ENCODE results near the gene APOBEC3F. TPM values are rescaled to one million over a fixed set of nuclear protein-coding genes. Genes with fewer than 3 reads are reported as not detected.
A peak's percentile ranks its signal among the peaks of the same experiment; 100 is the strongest.

Gene APOBEC3F
- total and polyA plus RNA-seq, 10 of the 15 experiments (the other 5 are each of a cell fraction or from before 2014, with no cell fraction given): 7.4 to 29.1 (median 12.8) TPM

- TF ChIP-seq RELB (IDR thresholded peaks at IDR 0.05; ENCODE audit: low read depth): peak; percentile 45; the same call in 1 of the 2 replicates
- TF ChIP-seq CBFB (IDR thresholded peaks at IDR 0.05; ENCODE audit: low read depth): no peak
- TF ChIP-seq EZH2 (IDR thresholded peaks at IDR 0.05; ENCODE audit: borderline replicate concordance, control insufficient read depth, low read depth, low read length): no peak
- TF ChIP-seq CEBPB (IDR thresholded peaks at IDR 0.05; ENCODE audit: borderline replicate concordance in 1 of 2, low read depth in 2 of 2, low read length in 2 of 2): 0 out of 4 replicates have a peak, but pooled peaks of 1 of the 2 experiments have one; percentile 1
- peak; percentile 88 for TF ChIP-seq ZNF384 (IDR thresholded peaks at IDR 0.05; ENCODE audit: borderline replicate concordance, low read depth, low read length)
- TF ChIP-seq MXI1 (IDR thresholded peaks at IDR 0.05; ENCODE audit: low read depth, low read length): no peak
- peak in 1 of 2 experiments; percentile 57; a peak in 1 of 4 replicates for TF ChIP-seq BHLHE40 (IDR thresholded peaks at IDR 0.05; ENCODE audit: borderline replicate concordance in 1 of 2, low read depth in 2 of 2, low read length in 1 of 2)
- TF ChIP-seq ZNF274 (IDR thresholded peaks at IDR 0.05; ENCODE audit: insufficient read depth, insufficient read length): no peak
- TF ChIP-seq RAD21 (IDR thresholded peaks at IDR 0.05; ENCODE audit: insufficient read depth, low read depth, low read length): peak; percentile 74
These were observed 37.5 kb upstream of the APOBEC3F start (continued) for GRCh38 chr22:39003165-39003638.

DNA sequence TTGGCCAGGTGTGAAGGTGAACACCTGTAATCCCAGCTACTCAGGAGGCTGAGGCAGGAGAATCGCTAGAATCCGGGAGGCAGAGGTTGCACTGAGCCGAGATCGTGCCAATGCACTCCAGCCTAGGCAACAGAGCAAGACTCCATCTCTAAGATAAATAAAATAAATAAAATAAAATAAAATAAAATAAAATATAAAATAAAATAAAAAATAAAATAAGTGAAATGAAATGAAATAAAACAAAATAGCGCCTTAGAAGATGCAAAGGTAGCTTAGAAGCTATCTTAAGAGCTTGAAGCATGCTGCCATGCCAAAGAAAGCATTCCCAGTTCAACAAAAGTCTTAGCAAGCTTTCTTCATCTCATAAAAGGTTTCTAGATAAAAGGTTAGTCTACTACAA is 33.5 kb upstream of the APOBEC3F start:
- Histone ChIP-seq H3K36me3 (ENCODE audit: control insufficient read depth in 2 of 2, insufficient read depth in 2 of 2, low read length in 1 of 2) (no peaks in the 10 kb centered on the region), H3K27me3 (replicated peaks in 1 of 2; ENCODE audit: control insufficient read depth in 2 of 2, insufficient read depth in 2 of 2, low read length in 1 of 2) (no peaks in the 10 kb centered on the region), H4K20me1 (ENCODE audit: control insufficient read depth, insufficient read depth) (no peaks in the 10 kb centered on the region), H2AFZ (ENCODE audit: control insufficient read depth, low read depth, low read length) (no peak overlapping the region), H3K4me1 (ENCODE audit: control insufficient read depth, insufficient read depth, low read length) (peaks cover 7% of the 10 kb centered on the region), H3K4me2 (ENCODE audit: control insufficient read depth, insufficient read depth) (no peak overlapping the region), H3K27ac (ENCODE audit: control insufficient read depth, insufficient read depth) (no peak overlapping the region), H3K9ac (ENCODE audit: control insufficient read depth, insufficient read depth, low read length) (no peak overlapping the region), H3K9me3 (replicated peaks; ENCODE audit: control insufficient read depth, insufficient read depth, low read length) (no peaks in the 10 kb centered on the region), H3K4me3 (no peak overlapping the region), H3K79me2 (ENCODE audit: control insufficient read depth, insufficient read depth, low read length) (no peaks in the 10 kb centered on the region)
- POLR2A ChIA-PET: interaction anchor here (0.8 to 1.5 kb wide), 2 partner anchors 113 to 138 kb away, joined by 3 to 8 read pairs; no protein-coding TSS in a partner anchor
- WGBS (ENCODE audit: insufficient coverage, insufficient replicate concordance, low lambda C conversion rate, missing lambda C conversion rate): over 99% methylated on average over 5 of the region's 5 CpGs
- RAD21 ChIA-PET (ENCODE audit: unreplicated experiment): interaction anchor here (0.8 to 0.9 kb wide), 2 partner anchors 111 to 238 kb away, joined by 4 to 5 read pairs; no protein-coding TSS in a partner anchor
- in situ Hi-C loops (cut with MboI): loop anchor here (5.0 kb wide), 2 partner anchors 110 to 305 kb away; no protein-coding TSS in a partner anchor
- no peak for FAIRE-seq
- no peak for DNase-seq (ENCODE audit: low read depth, low spot score)
- intact Hi-C loops (cut with micrococcal nuclease; ENCODE audit: unreplicated experiment): loop anchor here (2.0 to 5.0 kb wide), 2 partner anchors 112 to 305 kb away; no protein-coding TSS in a partner anchor
- SMC1A ChIA-PET (ENCODE audit: uncharacterized antibody, unreplicated experiment): interaction anchor here (0.9 to 7.4 kb wide), 9 partner anchors 66 to 163 kb away, joined by 3 to 83 read pairs (median 4); partner anchors contain the start of gene CBX6
- ATAC-seq: no peak
- CTCF ChIA-PET: interaction anchor here (0.6 to 9.8 kb wide), 13 partner anchors 13 to 310 kb away, joined by 3 to 192 read pairs (median 6); partner anchors contain the start of genes APOBEC3B and CBX6
- BruUV-seq (replicated peaks): no TSS peak
- TF ChIP-seq E2F8 (IDR thresholded peaks at IDR 0.05; ENCODE audit: low read depth, partially characterized antibody) (no peak), MYC (IDR thresholded peaks at IDR 0.05; ENCODE audit: insufficient read depth, insufficient read length, insufficient replicate concordance, low read length, severe bottlenecking) (no peak), FOXK2 (IDR thresholded peaks at IDR 0.05) (no peak)
- TF ChIP-seq, protein P1, sequence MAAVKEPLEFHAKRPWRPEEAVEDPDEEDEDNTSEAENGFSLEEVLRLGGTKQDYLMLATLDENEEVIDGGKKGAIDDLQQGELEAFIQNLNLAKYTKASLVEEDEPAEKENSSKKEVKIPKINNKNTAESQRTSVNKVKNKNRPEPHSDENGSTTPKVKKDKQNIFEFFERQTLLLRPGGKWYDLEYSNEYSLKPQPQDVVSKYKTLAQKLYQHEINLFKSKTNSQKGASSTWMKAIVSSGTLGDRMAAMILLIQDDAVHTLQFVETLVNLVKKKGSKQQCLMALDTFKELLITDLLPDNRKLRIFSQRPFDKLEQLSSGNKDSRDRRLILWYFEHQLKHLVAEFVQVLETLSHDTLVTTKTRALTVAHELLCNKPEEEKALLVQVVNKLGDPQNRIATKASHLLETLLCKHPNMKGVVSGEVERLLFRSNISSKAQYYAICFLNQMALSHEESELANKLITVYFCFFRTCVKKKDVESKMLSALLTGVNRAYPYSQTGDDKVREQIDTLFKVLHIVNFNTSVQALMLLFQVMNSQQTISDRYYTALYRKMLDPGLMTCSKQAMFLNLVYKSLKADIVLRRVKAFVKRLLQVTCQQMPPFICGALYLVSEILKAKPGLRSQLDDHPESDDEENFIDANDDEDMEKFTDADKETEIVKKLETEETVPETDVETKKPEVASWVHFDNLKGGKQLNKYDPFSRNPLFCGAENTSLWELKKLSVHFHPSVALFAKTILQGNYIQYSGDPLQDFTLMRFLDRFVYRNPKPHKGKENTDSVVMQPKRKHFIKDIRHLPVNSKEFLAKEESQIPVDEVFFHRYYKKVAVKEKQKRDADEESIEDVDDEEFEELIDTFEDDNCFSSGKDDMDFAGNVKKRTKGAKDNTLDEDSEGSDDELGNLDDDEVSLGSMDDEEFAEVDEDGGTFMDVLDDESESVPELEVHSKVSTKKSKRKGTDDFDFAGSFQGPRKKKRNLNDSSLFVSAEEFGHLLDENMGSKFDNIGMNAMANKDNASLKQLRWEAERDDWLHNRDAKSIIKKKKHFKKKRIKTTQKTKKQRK (IDR thresholded peaks at IDR 0.05; ENCODE audit: low read depth, low read length): no peak
